ENCODE data around the gene CGREF1.
A peak's percentile ranks its signal among the peaks of the same experiment; 100 is the strongest.
"Not testable (repeated sequence)": the region's sequence is repeated elsewhere in the genome, so short reads cannot be mapped to it uniquely, and the experiment has no call there.

CGREF1 gene

DNA sequence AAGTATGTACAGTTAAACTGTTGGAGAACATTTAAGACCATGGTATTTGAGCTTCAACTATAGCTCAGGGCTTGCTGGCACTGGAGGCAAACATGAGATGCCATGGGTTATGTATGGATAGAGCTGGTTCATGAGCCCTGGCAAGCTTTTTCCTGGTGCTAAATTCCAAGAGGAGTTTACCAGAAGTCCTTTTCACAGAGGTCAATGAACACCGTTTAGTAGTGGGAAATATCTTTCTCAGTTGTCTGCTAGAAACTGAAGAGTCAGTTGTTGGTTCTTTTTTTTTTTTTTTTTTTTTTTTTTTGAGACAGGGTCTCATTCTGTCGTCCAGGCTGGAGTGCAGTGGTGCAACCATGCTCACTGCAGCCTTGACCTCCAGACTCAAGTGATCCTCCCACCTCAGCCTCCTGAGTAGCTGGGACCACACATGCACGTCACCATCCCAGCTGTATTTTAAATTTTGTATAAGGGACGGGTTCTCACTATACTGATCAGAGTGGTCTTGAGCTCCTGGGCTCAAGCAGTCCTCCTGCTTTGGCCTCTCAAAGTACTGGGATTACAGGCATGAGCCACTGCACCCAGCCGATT lies 31.0 kb downstream of the CGREF1 start:
- DNase-seq (ENCODE audit: low read depth), result no peak

DNA sequence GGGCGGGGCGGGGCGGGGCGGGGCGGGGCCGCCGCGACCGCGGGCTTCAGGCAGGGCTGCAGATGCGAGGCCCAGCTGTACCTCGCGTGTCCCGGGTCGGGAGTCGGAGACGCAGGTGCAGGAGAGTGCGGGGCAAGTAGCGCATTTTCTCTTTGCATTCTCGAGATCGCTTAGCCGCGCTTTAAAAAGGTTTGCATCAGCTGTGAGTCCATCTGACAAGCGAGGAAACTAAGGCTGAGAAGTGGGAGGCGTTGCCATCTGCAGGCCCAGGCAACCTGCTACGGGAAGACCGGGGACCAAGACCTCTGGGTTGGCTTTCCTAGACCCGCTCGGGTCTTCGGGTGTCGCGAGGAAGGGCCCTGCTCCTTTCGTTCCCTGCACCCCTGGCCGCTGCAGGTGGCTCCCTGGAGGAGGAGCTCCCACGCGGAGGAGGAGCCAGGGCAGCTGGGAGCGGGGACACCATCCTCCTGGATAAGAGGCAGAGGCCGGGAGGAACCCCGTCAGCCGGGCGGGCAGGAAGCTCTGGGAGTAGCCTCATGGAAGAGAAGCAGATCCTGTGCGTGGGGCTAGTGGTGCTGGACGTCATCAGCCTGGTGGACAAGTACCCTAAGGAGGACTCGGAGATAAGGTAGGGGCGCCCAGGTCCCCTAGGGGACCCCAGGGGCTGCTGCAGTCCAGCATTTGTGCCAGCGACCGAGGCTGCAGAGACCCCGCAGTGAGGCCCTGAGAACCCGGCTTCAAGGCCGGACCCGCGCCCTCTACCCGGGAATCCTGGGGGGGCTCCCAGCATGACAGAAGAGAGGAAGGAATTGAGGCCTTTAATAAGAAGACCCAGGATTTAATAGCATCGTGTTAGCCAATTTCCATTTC lies 32.0 kb downstream of the CGREF1 start, which contains the start of gene KHK:
KHK (plus strand) TSS at position 49 of the 870 bp plus-strand sequence; CDS start at position 537, 488 bp downstream.
- DNase-seq (ENCODE audit: low read depth), result no peak

DNA sequence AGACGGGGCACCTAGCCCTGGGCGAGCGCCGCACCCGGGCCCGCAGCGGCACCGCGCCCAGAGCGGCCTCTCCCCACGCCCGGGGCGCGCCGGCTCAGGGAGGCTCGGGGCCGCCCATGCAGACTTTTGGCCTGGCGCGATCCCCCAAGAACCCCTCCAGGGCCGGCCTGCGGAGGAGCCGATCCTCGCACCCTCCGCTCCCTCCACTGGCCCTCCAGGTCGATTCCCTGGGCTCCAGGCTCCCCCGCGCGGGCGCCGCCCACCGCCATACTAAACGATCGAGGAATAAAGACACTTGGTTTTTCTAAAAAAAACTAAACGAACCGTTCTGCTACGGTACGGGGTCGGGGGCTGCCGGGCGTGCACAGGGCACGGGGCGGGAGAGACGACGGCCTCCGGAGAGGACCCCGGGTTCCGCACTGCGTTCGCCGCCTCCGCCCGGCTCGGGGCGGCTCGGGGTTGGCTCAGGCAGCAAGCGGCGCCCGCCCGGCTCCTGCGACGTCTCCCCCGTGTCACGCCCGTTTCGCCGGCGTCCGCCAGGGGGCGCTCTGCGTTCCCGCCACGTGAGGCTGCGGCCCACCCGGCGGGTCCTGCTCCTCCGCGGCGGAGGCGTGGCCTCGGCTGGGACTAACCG lies 32.7 kb downstream of the CGREF1 start:
- DNase-seq (ENCODE audit: low read depth), result peak; percentile 99

DNA sequence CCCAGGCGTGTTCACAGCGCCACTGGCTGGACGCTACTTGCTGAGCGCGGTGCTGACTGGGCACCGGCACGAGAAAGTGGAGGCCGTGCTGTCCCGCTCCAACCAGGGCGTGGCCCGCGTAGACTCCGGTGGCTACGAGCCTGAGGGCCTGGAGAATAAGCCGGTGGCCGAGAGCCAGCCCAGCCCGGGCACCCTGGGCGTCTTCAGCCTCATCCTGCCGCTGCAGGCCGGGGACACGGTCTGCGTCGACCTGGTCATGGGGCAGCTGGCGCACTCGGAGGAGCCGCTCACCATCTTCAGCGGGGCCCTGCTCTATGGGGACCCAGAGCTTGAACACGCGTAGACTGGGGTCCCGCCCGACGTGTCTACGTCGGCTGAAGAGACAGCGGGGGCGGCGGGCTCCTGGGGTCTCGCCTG lies 33.2 kb downstream of the CGREF1 start:
- DNase-seq (ENCODE audit: low read depth), result peak; percentile 9

DNA sequence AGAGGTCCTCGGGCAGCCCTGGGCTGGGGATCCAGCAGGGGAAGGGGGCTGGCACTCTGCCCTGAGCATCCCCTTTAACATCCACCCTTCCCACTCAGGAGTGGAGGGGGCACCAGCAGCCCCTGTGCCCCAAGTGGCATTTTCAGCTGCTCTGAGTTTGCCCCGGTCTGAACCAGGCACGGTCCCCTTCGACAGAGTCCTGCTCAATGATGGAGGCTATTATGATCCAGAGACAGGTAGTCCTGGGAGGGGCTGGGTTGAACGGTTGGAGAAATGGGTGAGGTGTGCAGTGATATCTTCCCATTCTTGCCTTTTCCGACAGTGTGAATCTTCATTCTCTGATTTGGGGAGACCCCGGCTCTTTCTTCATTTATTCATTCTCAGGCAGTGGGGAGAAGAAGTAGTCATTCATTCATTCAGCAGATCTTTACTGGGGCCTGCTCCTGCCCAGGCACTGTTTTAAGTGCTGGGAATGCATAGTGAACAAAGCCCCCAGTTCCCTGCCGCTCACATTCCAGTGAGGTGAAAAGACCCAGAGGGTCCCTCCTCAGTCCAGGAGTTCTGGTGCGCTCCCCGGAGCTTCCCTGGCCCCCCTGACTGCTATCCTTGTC lies 33.8 kb downstream of the CGREF1 start:
- DNase-seq (ENCODE audit: low read depth), result no peak

DNA sequence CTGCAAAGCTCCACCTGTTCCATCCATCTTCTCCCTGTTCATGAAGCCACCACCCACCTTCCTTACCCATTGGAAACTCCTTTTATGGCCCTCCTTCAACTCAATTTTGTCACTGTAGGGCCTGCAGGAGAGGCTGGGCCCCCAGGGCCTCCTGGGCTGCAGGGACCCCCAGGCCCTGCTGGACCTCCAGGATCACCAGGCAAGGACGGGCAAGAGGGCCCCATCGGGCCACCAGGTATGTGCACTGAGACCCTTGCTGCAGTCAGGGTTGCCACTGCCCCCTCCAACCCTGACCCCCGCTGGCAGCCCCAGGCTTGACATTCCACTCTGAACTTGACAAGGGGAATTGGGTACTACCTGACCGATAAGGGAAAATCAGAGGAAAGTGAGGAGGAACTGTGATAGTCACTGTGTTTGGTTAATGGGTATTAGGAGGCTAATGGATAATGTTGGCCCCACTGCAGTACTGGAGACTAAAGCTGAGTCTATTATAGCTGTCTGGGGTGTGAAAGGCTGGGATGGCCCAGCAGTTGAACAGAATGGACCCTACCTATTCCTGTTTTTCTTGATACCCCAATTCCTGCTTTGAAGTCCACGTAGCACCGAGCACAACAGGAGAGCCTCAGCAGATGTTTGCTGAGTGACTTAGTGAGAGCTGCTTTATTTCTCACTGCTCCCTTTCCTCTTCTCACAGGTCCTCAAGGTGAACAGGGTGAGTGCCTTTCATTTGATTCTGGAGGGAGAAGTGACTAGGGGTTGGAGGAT lies 34.4 kb downstream of the CGREF1 start:
- DNase-seq (ENCODE audit: low read depth), result no peak

DNA sequence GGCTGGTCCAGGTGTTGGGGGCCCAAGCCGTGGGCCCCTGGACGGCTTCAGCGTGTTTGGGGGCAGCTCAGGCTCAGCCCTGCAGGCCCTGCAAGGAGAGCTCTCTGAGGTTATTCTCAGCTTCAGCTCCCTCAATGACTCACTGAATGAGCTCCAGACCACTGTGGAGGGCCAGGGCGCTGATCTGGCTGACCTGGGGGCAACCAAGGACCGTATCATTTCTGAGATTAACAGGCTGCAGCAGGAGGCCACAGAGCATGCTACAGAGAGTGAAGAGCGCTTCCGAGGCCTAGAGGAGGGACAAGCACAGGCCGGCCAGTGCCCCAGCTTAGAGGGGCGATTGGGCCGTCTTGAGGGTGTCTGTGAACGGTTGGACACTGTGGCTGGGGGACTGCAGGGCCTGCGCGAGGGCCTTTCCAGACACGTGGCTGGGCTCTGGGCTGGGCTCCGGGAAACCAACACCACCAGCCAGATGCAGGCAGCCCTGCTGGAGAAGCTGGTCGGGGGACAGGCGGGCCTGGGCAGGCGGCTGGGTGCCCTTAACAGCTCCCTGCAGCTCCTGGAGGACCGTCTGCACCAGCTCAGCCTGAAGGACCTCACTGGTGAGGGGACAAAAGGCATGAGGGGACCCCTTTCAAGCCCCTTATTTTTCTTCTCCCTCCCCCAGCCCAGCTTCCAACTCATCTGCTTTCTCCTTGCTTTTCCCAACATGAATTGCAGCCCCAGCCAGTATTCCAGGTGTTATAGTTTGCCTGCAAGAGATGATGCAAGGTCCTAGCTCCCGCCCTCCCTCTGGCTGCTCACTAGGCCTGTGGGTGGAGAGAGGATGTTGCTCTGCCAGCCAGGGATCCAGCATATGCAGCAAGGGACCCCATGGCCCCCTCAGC lies 35.3 kb downstream of the CGREF1 start:
- no peak for DNase-seq (ENCODE audit: low read depth)

DNA sequence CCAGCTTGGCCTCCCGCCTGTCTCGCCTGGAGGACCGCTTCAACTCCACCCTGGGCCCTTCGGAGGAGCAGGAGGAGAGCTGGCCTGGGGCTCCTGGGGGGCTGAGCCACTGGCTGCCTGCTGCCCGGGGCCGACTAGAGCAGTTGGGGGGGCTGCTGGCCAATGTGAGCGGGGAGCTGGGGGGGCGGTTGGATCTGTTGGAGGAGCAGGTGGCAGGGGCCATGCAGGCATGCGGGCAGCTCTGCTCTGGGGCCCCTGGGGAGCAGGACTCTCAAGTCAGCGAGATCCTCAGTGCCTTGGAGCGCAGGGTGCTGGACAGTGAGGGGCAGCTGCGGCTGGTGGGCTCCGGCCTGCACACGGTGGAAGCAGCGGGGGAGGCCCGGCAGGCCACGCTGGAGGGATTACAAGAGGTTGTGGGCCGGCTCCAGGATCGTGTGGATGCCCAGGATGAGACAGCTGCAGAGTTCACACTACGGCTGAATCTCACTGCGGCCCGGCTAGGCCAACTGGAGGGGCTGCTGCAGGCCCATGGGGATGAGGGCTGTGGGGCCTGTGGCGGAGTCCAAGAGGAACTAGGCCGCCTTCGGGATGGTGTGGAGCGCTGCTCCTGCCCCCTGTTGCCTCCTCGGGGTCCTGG lies 36.0 kb downstream of the CGREF1 start:
- DNase-seq (ENCODE audit: low read depth), result no peak

DNA sequence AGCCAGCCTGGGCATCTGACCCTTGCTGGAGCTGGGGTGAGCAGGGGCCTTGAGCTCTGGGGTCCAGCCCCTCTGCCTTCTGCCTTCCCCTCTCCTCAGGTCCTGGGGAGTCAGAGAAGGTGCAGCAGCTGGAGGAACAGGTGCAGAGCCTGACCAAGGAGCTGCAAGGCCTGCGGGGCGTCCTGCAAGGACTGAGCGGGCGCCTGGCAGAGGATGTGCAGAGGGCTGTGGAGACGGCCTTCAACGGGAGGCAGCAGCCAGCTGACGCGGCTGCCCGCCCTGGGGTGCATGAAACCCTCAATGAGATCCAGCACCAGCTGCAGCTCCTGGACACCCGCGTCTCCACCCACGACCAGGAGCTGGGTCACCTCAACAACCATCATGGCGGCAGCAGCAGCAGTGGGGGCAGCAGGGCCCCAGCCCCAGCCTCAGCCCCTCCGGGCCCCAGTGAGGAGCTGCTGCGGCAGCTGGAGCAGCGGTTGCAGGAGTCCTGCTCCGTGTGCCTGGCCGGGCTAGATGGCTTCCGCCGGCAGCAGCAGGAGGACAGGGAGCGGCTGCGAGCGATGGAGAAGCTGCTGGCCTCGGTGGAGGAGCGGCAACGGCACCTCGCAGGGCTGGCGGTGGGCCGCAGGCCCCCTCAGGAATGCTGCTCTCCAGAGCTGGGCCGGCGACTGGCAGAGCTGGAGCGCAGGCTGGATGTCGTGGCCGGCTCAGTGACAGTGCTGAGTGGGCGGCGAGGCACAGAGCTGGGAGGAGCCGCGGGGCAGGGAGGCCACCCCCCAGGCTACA lies 36.8 kb downstream of the CGREF1 start:
- no peak for DNase-seq (ENCODE audit: low read depth)

DNA sequence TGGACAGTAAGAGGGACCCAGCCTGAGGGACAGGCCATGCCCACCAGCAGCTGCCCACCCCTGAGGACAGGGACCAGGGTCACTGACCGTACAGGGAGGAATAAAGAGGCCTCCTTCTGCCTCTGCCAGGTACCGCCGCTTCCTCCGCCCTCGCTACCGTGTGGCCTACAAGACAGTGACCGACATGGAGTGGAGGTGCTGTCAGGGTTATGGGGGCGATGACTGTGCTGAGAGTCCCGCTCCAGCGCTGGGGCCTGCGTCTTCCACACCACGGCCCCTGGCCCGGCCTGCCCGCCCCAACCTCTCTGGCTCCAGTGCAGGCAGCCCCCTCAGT lies 38.4 kb downstream of the CGREF1 start:
- DNase-seq (ENCODE audit: low read depth), result no peak

DNA sequence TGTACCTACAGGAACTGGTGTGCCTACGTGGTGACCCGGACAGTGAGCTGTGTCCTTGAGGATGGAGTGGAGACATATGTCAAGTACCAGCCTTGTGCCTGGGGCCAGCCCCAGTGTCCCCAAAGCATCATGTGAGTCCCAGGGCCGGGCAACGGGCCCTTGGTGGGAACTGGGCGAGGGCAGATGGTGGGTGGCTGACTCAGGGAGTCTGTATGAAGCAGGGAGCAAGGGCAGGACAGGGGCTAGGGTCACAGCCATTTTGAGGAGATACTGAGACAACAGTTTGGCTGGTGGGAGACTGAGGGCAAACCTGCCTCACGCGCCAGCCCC lies 38.8 kb downstream of the CGREF1 start:
- no peak for DNase-seq (ENCODE audit: low read depth)

DNA sequence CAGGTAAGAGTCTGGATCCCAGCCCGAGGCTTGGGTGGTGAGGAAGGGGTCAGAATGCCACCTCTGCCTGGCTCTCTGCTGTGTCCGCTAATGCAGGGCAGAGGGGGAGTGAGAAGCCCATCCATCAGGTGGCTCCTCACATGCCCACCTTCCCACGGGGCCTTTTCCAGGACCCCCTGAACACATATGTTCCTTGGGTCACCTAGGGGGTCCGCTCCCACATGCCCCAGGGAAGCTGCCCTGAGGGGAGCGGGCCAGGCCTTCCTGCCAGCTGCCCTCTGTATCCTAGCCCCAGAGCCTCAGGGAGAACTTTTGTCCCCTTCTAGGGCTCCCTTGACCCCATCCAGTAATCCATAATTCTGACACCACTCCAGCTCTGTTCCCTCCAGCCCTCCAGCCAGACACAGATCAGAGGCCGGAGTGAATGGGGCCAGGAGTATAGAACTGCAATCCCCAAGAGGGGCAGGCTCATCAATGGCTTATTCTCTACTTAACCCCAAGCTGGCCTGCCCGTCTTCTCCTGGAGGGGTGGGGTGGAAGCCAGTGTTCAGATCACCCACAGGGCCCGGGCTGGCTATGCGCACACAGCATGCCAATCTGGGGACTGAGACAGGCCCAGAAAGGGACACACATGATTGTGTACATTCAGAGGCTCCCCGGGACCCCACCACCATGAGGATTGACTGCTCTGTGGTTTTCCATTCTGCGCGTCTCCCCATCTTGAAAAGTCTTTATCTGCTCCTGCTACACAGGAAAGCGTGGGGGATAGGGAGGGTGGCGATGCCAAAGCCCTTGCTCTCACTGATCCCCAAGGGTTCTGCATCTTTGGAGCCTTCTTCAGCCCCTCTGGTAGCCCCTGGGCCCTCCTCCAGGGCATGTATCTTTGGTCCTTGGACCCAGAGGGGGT lies 39.4 kb downstream of the CGREF1 start:
- no peak for DNase-seq (ENCODE audit: low read depth)

DNA sequence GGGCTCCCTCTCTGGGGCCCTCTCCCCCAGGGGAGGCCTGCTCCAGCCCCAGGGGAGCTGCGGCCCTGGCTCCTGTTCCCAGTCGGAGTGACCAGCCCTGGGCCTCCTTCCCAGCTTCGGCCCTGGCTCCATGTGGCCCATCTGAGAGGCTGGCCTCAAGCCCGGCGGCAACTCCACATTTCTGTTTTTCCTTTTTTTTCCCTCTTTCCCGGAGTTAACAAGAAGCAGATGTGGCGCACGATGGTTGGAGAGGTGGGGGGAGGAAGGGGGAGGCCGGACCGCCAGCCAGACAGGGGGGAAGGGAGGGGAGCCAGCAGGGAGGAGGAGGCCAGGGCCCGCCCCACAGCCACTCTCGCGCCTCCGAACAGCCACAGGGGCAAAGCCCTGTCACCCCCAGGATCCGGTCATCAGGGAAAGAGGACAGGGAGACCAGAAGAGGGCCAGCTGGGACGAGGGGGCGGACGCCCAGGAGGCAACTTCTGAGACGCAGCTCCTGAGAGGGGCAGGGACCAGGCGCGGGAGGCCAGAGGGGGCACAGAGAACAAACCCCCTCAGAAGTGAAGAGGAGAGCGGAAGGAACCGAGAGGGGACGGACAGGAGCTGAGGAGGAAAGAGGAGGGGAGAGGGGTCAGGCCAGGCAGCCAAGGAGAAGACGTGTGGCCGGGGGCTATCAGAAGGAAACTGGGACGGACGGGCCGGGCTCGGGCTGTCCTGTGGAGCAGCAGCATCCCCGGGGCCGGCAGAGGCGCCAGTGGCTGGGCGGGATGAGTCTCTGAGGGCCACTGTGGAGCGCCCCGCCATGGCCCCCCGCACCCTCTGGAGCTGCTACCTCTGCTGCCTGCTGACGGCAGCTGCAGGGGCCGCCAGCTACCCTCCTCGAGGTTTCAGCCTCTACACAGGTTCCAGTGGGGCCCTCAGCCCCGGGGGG lies 40.4 kb downstream of the CGREF1 start, which contains the start of gene EMILIN1:
EMILIN1 (plus strand) TSS at position 349 of the 928 bp plus-strand sequence; CDS start at position 800, 451 bp downstream.
- DNase-seq (ENCODE audit: low read depth), result no peak

DNA sequence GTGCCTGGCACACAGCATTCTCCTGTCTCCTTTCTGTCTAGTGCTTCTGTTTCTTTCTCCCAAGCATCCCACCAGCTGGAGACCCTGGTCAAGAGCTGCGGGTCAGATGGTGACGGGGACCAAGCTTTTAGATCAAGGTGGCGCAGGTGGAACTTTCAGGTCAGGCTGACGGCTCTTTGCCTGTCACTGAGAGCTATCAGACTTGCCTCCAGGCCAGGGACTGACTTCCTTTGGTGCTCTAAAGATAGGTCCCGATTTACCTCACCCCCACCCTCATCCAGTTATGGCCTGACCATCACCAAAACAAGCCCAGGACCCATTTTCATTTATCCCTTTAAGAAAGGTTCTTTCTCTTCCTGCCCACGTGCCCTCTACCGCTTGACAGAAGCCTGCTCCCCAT lies 41.7 kb downstream of the CGREF1 start:
- DNase-seq (ENCODE audit: low read depth), result no peak

DNA sequence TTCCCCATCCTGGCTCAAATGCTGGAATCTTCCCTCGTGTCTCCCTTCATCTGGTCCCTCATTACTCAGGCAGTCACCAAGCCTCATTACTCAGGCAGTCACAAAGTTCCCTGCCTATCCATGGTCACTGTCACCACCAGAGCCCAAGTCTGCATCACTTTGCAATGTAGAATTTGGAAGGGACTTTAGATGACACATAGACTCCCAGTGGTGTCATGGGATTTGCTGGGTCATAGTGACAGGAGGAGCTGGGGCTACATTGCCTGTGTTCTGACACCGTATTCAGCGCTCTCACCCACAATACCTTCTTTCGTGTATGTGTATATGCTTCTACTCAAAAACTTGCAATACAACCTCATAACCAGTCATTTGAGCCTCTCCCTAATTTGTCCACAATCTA lies 42.6 kb downstream of the CGREF1 start:
- DNase-seq (ENCODE audit: low read depth), result no peak

DNA sequence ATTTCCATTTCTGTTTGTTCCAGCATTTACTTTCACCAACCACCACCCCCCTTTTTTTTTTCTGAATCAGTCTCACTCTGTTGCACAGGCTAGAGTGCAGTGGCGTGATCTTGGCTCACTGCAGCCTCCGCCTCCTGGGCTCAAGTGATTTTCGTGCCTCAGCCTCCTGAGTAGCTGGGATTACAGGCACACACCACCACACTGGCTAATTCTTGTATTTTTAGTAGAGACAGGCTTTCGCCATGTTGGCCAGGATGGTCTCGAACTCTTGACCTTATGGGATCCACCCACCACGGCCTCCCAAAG lies 43.4 kb downstream of the CGREF1 start:
- DNase-seq (ENCODE audit: low read depth), result not testable (repeated sequence)

DNA sequence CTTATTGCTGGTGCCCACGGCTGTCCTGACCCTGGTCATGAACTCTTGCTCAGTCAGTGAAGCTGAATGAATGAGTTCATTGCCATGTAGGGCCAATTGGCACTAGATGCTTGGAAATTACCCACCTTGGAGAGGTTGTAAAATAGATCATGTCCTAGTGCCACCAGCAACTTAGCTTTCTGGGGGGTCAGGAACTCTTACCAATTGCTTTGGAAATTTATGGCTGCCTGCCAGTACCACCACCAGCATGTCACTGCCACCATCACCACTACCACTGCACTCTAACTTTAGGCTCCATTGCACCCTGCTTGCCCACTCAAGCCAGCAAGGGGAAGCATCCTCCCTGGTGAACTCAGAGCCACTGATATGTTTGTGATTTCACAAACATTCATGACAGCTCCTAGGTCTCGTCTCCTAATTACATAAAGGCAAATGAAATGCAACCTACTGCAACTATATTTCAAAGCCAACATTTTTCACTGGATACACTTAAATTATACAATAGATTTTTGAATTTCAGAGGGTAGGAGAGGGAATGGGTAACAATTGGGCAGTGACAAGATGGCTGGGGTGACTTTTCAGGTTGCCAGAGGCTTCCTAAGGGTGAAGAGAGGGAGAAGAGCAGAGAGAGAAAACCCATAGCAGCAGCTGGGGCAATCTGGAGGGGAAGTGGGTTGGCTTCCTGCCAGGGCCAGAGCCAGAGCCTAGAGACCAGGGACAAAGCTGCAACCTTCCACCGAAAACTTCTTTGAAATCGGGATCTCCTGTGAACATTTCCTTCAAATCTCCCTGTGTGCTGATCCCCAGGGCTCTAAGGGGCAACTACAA lies 44.0 kb downstream of the CGREF1 start:
- peak; percentile 21 for DNase-seq (ENCODE audit: low read depth)

Data from activated T-helper 9 cell treated with anti-CD3 and anti-CD28 coated beads, Interleukin-2, amount 50 U/mL, for 16 hours (primary cell).